NCI-H1436 (cell line): ENCODE data around the gene CEACAM1.
"Not testable (repeated sequence)": the region's sequence is repeated elsewhere in the genome, so short reads cannot be mapped to it uniquely, and the experiment has no call there.

ENCODE experiments used
- DNase-seq: peaks from one replicate; lab custom pipeline; 2025; lab: John Stamatoyannopoulos, UW

The CEACAM1 gene

GRCh38 chr19:42473686-42474085, 54.6 kb downstream of the CEACAM1 start:
- DNase-seq, result no peak

- DNase-seq, result no peak
These were observed 55.7 kb downstream of the CEACAM1 start for GRCh38 chr19:42472402-42473147.

- DNase-seq, result peak; percentile 4
These were observed 56.6 kb downstream of the CEACAM1 start for GRCh38 chr19:42471554-42472249.

GRCh38 chr19:42469311-42470235, 58.7 kb downstream of the CEACAM1 start:
- no peak for DNase-seq

DNA sequence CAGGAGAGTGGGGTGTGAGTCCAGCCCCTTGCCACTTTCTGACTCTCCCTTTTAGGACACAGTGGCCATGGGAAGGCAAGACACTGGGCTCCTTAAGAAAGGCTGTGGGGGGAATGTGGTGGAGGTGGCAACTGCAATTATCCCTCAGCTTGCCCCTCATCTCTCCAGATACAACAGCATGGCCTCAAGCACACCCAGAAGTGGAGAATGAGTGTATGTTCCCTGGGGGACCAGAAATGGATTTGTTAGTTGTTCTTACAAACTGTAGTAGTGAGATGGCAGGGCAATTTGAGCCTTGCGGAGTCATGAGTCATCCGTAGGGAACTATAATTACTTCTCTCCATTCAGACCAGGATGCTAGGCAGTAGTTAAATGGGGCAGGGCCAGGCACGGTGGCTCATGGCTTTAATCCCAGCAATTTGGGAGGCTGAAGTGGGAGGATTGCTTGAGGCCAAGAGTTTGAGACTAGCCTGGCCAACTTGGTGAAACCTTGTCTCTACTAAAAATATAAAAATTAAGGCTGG, 59.9 kb downstream of the CEACAM1 start:
- peak; percentile 95 for DNase-seq

- DNase-seq, result no peak
These were observed 61.0 kb downstream of the CEACAM1 start for GRCh38 chr19:42467183-42467760.

- no peak for DNase-seq
These were observed 61.6 kb downstream of the CEACAM1 start for GRCh38 chr19:42466521-42467182.

- no peak for DNase-seq
These were observed 62.4 kb downstream of the CEACAM1 start for GRCh38 chr19:42465827-42466280.

DNA sequence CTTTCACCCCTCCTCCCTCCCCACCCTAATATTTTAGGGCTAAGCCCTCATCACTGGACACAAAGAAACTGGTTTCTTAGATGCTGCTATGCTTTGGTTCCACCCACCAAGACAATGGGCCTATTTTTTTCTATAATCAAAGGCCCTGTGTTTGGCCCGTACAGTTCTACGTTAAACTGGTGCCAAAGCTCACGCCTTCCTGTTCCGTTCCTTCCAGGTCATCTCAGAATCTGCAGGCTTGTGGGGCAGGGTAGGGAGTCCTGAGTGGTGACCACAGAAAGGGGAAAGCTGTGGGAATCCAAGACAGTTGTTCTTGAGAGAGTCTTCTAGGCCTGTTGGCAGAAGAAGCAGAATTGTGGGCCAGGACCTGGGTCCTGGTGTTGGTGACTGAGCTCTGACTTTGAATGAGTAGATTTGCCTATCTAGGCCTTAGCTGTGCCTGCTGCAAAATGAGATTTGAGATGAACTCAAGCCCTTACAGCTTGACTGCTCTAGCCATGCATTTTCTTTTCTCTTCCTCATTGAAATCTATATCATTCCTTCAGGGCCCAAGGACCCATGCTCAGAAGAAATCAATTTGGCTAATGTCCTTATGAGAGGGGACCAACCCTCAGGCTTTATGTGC, 66.5 kb downstream of the CEACAM1 start:
- no peak for DNase-seq

DNA sequence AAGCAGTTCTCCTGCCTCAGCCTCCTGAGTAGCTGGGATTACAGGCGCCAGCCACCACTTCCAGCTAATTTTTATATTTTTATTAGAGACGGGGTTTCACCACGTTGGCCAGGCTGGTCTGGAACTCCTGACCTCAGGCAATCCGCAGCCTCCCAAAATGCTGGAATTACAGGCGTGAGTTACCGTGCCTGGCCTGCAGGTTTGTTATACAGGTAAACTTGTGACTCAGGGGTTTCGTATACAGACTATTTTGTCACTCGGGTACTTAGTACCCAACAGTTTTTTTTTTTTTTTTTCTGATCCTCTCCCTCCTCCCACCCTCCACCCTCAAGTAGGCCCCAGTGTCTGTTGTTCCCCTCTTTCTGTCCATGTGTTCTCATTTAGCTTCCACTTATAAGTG, 67.0 kb downstream of the CEACAM1 start:
- not testable (repeated sequence) for DNase-seq

GRCh38 chr19:42459926-42460325, 68.4 kb downstream of the CEACAM1 start:
- DNase-seq, result no peak
